MM.1S (cell line): ENCODE data around the gene PAH.

Source experiments
- EZH2 ChIP-seq: fragments of 300-600 bp; sonication (generic); optimal IDR thresholded peaks from 2 replicates; pipeline ENCODE3; 2017; ENCODE audit warnings: low read depth, mild to moderate bottlenecking, antibody characterized with exemption, low read length, mixed read lengths
- EZH2phosphoT487 ChIP-seq: fragments of 300-600 bp; sonication (generic); IDR thresholded peaks from 2 replicates; pipeline ENCODE4 v1.6.1; 2018; ENCODE audit warnings: antibody characterized with exemption, low read length
- TF ChIP-seq, protein P1 (sequence below): fragments of 300-600 bp; sonication (generic); IDR thresholded peaks from 2 replicates; pipeline ENCODE4 v1.5.1; 2016; ENCODE audit warnings: antibody characterized with exemption, low read length, mixed read lengths

DNA sequence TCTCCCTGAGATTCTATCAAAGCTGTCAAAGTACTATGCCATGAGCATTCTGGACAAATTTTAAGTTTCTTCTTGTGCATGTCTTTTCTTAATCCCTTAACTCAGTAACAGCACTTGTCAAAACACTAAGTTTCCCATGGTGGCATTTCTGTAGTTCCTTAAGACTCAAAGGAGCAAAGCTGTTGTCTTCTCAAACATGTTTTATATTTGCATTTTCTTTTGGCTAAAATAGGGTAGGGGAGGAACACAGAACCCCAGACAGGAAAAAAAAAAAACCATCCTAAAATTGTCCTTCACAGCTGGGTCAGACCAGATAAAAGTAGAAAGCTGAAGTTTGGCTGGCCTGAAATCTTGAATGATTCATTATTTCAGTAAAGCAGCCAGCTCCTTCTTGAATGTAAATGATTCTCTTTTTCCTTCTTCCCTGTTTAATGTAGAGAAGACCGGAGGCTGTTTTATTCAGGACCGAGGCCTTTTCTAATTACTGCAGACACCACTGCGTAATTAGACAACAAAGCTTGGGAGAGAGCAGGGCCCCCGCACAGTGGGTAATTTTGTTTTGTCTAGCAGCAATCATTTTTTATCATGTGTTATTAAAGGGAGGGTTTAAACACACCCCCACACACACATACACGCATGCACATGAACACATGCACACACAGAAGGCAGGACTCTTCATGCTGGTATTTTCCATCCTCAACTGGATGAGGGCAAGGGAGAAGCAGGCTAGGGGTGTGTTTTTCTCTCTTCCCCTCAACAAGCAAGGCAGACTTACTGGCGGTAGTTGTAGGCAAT lies 51.0 kb downstream of the PAH start:
- TF ChIP-seq, protein P1, sequence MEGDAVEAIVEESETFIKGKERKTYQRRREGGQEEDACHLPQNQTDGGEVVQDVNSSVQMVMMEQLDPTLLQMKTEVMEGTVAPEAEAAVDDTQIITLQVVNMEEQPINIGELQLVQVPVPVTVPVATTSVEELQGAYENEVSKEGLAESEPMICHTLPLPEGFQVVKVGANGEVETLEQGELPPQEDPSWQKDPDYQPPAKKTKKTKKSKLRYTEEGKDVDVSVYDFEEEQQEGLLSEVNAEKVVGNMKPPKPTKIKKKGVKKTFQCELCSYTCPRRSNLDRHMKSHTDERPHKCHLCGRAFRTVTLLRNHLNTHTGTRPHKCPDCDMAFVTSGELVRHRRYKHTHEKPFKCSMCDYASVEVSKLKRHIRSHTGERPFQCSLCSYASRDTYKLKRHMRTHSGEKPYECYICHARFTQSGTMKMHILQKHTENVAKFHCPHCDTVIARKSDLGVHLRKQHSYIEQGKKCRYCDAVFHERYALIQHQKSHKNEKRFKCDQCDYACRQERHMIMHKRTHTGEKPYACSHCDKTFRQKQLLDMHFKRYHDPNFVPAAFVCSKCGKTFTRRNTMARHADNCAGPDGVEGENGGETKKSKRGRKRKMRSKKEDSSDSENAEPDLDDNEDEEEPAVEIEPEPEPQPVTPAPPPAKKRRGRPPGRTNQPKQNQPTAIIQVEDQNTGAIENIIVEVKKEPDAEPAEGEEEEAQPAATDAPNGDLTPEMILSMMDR = no peak
- TF ChIP-seq EZH2 (no peak), EZH2phosphoT487 (no peak)
